ENCODE measurements around the gene NTNG1. TPM values are rescaled to one million over a fixed set of nuclear protein-coding genes. Genes with fewer than 3 reads are reported as not detected.

Gene NTNG1
- total RNA-seq, 2 experiments from 2014 or later: not detected

DNA sequence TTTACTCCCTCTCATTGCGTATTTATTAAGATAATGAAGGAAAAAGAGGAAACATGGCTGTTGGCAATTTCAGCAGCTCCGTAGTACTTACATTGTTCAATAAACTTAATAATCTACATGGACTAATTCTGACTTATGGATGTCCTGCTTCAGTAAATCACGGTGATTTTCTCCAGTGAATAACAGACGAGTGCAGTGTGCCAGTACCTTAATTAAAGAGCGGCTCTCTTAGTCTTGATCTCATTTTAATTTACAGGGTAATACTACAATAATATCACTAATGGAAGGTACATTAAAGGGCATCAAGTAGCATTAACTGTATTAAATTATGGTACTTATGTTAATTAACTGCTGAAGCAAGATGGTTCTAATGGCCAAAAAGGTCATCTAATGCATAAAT is 187.2 kb downstream of the NTNG1 start:
- intact Hi-C loops (cut with DNase I, micrococcal nuclease): no loop called here
- TF ChIP-seq, protein P1, sequence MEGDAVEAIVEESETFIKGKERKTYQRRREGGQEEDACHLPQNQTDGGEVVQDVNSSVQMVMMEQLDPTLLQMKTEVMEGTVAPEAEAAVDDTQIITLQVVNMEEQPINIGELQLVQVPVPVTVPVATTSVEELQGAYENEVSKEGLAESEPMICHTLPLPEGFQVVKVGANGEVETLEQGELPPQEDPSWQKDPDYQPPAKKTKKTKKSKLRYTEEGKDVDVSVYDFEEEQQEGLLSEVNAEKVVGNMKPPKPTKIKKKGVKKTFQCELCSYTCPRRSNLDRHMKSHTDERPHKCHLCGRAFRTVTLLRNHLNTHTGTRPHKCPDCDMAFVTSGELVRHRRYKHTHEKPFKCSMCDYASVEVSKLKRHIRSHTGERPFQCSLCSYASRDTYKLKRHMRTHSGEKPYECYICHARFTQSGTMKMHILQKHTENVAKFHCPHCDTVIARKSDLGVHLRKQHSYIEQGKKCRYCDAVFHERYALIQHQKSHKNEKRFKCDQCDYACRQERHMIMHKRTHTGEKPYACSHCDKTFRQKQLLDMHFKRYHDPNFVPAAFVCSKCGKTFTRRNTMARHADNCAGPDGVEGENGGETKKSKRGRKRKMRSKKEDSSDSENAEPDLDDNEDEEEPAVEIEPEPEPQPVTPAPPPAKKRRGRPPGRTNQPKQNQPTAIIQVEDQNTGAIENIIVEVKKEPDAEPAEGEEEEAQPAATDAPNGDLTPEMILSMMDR (IDR thresholded peaks at IDR 0.05): no peak
- H3K4me3 Mint-ChIP-seq: no peak overlapping the region
- no peaks in the 10 kb centered on the region for H3K4me1 Mint-ChIP-seq (ENCODE audit: low read depth)
- Histone ChIP-seq H3K27ac (ENCODE audit: low read depth in 1 of 2, low read length in 2 of 2) (no peak overlapping the region), H3K9me3 (ENCODE audit: control insufficient read depth in 1 of 2, insufficient read depth in 1 of 2, low read length in 2 of 2) (no peaks in the 10 kb centered on the region), H3K27me3 (ENCODE audit: control insufficient read depth in 1 of 2, insufficient read depth in 2 of 2, low read length in 2 of 2) (no peaks in the 10 kb centered on the region), H3K4me3 (ENCODE audit: low read length) (no peak overlapping the region), H3K36me3 (ENCODE audit: insufficient read depth, low read length) (no peaks in the 10 kb centered on the region), H3K4me1 (ENCODE audit: insufficient read depth, low read length) (no peaks in the 10 kb centered on the region)
- DNase-seq: no peak
- no peaks in the 10 kb centered on the region for H3K27me3 Mint-ChIP-seq
- H3K36me3 Mint-ChIP-seq (ENCODE audit: low read depth): no peaks in the 10 kb centered on the region
- no peak overlapping the region for H3K27ac Mint-ChIP-seq
- no peak for ATAC-seq (ENCODE audit: poor library complexity)
- ChIA-PET POLR2A (no interaction called here), CTCF (no interaction called here)
- no peaks in the 10 kb centered on the region for H3K9me3 Mint-ChIP-seq

DNA sequence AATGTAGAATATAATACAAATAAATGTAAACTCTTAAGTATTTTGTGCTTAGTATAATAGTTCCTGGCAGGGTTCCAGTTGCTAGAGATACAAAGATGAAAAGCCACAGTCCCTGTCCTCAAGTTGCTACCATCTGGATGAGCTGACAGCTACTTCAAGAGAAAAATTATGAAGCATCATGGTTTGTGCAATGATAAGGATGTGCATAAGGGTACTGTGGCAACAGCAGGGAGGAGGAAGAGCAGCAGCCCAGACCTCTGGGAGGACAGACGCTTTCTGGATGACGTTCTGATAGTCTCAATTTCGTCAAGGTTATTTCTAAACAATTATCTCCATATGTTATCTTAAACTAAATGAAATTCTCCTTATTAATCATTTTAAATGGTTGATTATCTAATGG is 198.9 kb downstream of the NTNG1 start:
- Histone ChIP-seq H3K27me3 (ENCODE audit: control insufficient read depth in 1 of 2, insufficient read depth in 2 of 2, low read length in 2 of 2) (no peaks in the 10 kb centered on the region), H3K27ac (ENCODE audit: low read depth in 1 of 2, low read length in 2 of 2) (no peak overlapping the region), H3K4me1 (ENCODE audit: insufficient read depth, low read length) (no peaks in the 10 kb centered on the region), H3K36me3 (ENCODE audit: insufficient read depth, low read length) (no peaks in the 10 kb centered on the region), H3K4me3 (ENCODE audit: low read length) (no peak overlapping the region), H3K9me3 (ENCODE audit: control insufficient read depth in 1 of 2, insufficient read depth in 1 of 2, low read length in 2 of 2) (no peaks in the 10 kb centered on the region)
- ChIA-PET CTCF (no interaction called here), POLR2A (no interaction called here)
- H3K27me3 Mint-ChIP-seq: no peaks in the 10 kb centered on the region
- no peaks in the 10 kb centered on the region for H3K9me3 Mint-ChIP-seq
- DNase-seq (no peak), ATAC-seq (ENCODE audit: poor library complexity) (no peak)
- no peak overlapping the region for H3K4me3 Mint-ChIP-seq
- TF ChIP-seq, protein P1 (IDR thresholded peaks at IDR 0.05): no peak
- H3K36me3 Mint-ChIP-seq (ENCODE audit: low read depth): no peaks in the 10 kb centered on the region
- H3K4me1 Mint-ChIP-seq (ENCODE audit: low read depth): no peaks in the 10 kb centered on the region
- intact Hi-C loops (cut with DNase I, micrococcal nuclease): no loop called here
- no peak overlapping the region for H3K27ac Mint-ChIP-seq

DNA sequence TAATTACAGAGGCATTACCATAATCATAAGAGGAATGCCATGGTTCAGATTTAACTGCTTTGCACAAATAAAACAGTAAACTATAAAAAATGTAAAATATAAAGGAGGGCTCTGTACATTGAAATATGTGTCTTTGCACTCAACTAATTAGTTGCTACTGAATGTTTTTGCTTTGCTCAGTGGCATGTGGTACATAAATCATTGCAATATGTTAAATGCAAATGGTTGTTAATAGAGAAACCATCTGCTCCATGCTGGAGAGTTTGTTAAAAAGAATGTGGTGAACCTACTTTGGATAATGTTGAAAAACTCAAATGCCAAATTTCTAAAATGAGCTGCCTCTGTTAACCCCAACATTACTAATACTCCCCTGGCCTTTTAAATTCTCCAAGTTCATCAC is 201.5 kb downstream of the NTNG1 start:
- Mint-ChIP-seq H3K4me1 (ENCODE audit: low read depth) (no peaks in the 10 kb centered on the region), H3K27me3 (peaks cover 6% of the 10 kb centered on the region), H3K36me3 (ENCODE audit: low read depth) (no peaks in the 10 kb centered on the region), H3K27ac (no peak overlapping the region), H3K9me3 (no peaks in the 10 kb centered on the region), H3K4me3 (no peak overlapping the region)
- TF ChIP-seq, protein P1 (IDR thresholded peaks at IDR 0.05): no peak
- Histone ChIP-seq H3K27ac (ENCODE audit: low read depth in 1 of 2, low read length in 2 of 2) (no peak overlapping the region), H3K36me3 (ENCODE audit: insufficient read depth, low read length) (no peaks in the 10 kb centered on the region), H3K4me1 (ENCODE audit: insufficient read depth, low read length) (no peaks in the 10 kb centered on the region), H3K4me3 (ENCODE audit: low read length) (no peak overlapping the region), H3K9me3 (ENCODE audit: control insufficient read depth in 1 of 2, insufficient read depth in 1 of 2, low read length in 2 of 2) (no peaks in the 10 kb centered on the region), H3K27me3 (ENCODE audit: control insufficient read depth in 1 of 2, insufficient read depth in 2 of 2, low read length in 2 of 2) (no peaks in the 10 kb centered on the region)
- CTCF ChIA-PET: no interaction called here
- intact Hi-C loops (cut with DNase I, micrococcal nuclease): no loop called here
- POLR2A ChIA-PET: no interaction called here
- ATAC-seq (ENCODE audit: poor library complexity): no peak
- DNase-seq: no peak

All from CD4-positive, alpha-beta T cell (primary cell).